Bronchus fibroblast of lung (primary cell): ENCODE results near the gene NAAA. TPM values are rescaled to one million over a fixed set of nuclear protein-coding genes. Genes with fewer than 3 reads are reported as not detected.

Experiments
- total RNA-seq: library from RNA; depleted of rRNA; stranded (reverse); fragments of >200 nt; gene quantifications from 2 replicates; pipeline ENCODE4 v1.2.3, GENCODE V29; 2015

The NAAA gene
- 29.4 and 42.7 TPM in 2 replicates for total RNA-seq

DNA sequence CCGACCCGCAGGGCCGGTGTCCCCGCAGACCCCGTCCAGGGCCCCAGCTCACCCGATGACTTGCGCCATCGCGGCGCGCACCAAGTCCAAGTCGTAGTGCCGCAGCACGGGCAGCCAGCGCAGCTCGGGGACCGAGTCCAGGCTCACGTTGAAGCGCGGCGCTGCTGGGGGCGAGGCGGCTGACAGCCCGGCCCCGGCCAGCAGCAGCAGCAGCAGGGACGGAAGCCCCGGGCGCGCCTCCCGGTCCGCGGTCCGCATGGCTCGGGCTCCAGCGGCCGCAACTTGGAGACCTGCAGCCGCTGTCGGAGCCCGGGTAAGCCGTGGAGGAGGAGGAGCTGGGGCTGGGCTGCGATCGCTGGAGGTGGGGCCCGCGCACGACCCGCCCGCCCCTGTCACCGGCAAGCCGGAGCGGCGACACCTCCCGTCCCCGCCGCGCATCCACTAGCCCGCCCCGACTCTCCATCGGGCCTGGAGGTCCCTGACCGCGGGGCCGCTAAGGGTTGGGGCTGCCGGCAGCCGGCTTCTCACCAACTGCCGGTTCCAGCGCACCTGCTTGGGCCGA is at the start of gene NAAA:
Gene NAAA, minus strand, starts transcription at position 322 of the 562 bp plus-strand sequence. Its CDS starts 64 bp downstream, at position 258.

DNA sequence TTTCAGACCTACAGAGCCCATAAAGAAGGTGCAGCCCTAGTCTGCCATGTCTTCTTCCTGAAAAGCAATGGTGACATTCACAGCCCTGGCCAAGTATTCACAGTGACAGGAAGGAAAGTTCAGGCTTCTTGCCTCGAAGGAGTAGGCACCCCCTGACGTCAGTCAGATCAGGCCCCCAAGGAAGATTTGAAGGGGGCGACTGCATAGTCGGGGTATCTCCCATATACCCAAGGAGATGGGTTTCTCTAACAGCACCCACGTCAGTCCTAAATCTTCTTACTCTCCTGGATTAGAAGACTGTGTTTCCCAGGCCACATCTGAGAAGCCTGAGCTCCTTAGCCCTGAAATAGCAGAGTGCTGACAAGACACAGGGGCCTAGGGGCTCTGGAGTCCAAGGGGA is 38.5 kb downstream of the NAAA start, which contains the start of gene PPEF2:
Gene PPEF2, minus strand, starts transcription at position 101 of the 400 bp plus-strand sequence. CDS start 6,127 bp downstream, outside the sequence.

Other genes starting within 250 kb of the NAAA start
- 56.9 and 73.5 TPM in 2 replicates for gene USO1, start 216.4 kb downstream of the NAAA start, total RNA-seq
- gene PPEF2, start 38.6 kb downstream of the NAAA start, total RNA-seq, result not detected in 2 replicates
- 23.3 and 25.7 TPM in 2 replicates for gene SDAD1, start 49.9 kb upstream of the NAAA start, total RNA-seq
- gene CXCL9, start 66.5 kb upstream of the NAAA start, total RNA-seq, result not detected in 2 replicates
- gene CXCL10, start 82.5 kb upstream of the NAAA start, total RNA-seq, result not detected in 2 replicates
- not detected in 2 replicates for gene CXCL11, start 95.1 kb upstream of the NAAA start, total RNA-seq
- under 0.01 TPM in 1 of 2 replicates, not detected in the other for gene ART3, start 133.7 kb upstream of the NAAA start, total RNA-seq
- gene NUP54, start 207.4 kb upstream of the NAAA start, total RNA-seq, result 42.5 and 49.1 TPM in 2 replicates